K562 (cell line): ENCODE measurements around the gene NR2F2. TPM values are rescaled to one million over a fixed set of nuclear protein-coding genes. Genes with fewer than 3 reads are reported as not detected.

ENCODE experiments used
- EP300 ChIP-seq: IDR thresholded peaks from 2 replicates; pipeline ENCODE4 v1.6.1; 2012; ENCODE audit warnings: low read length, improper control_type of control experiment
- FOXP1 ChIP-seq: sonication (generic); formaldehyde crosslinking; IDR thresholded peaks from 2 replicates; pipeline ENCODE4 v1.8.0; 2022; ENCODE audit warnings: mild to moderate bottlenecking, missing genetic modification reagents
- IRF2 ChIP-seq: sonication (generic); formaldehyde crosslinking; IDR thresholded peaks from 2 replicates; pipeline ENCODE4 v1.8.1; 2022; ENCODE audit warnings: mild to moderate bottlenecking, missing genetic modification reagents
- KAT7 ChIP-seq: sonication (generic); formaldehyde crosslinking; IDR thresholded peaks from 2 replicates; pipeline ENCODE4 v1.8.0; 2022; ENCODE audit warnings: missing genetic modification reagents, mild to moderate bottlenecking, borderline replicate concordance
- KLF16 ChIP-seq: IDR thresholded peaks from 2 replicates; pipeline ENCODE4 v1.6.1; 2016; ENCODE audit warnings: antibody characterized with exemption
- MECOM ChIP-seq: fragments of 250-450 bp; sonication (Bioruptor Pico); IDR thresholded peaks from 2 replicates; pipeline ENCODE4 v1.8.0; 2022; ENCODE audit warnings: inconsistent platforms
- NCOA1 ChIP-seq: fragments of 450-650 bp; IDR thresholded peaks from 2 replicates; pipeline ENCODE4 v1.6.1; 2016; ENCODE audit warnings: low read depth
- RFX1 ChIP-seq: fragments of 450-650 bp; IDR thresholded peaks from 2 replicates; pipeline ENCODE4 v1.6.1; 2016; ENCODE audit warnings: mild to moderate bottlenecking, moderate library complexity
- SMAD1 ChIP-seq: fragments of 150-350 bp; IDR thresholded peaks from 2 replicates; pipeline ENCODE4 v1.6.1; 2014; ENCODE audit warnings: low read length, low read depth; ENCODE audit not compliant: partially characterized antibody
- SREBF1 ChIP-seq: fragments of 150-350 bp; IDR thresholded peaks from 2 replicates; pipeline ENCODE4 v1.6.1; 2014; ENCODE audit warnings: antibody characterized with exemption, low read depth, low read length, borderline replicate concordance
- ZNF77 ChIP-seq: fragments of 250-450 bp; sonication (Bioruptor Pico); IDR thresholded peaks from 2 replicates; pipeline ENCODE4 v1.5.0; 2020
- ZNF830 ChIP-seq: fragments of 250-450 bp; sonication (Bioruptor Pico); IDR thresholded peaks from 2 replicates; pipeline ENCODE4 v1.5.0; 2021; ENCODE audit warnings: mild to moderate bottlenecking
- polyA plus RNA-seq, 8 experiments: library from polyadenylated mRNA; depleted of rRNA in 4 of 8; stranded (reverse) in 5 of 8; unstranded in 3 of 8; fragments of >200 nt; fragmentation: Nextera tagmentation in 2 of 8; fragmentation: Illumina TruSeq in 1 of 8; extraction: Ambion mirVana in 2 of 8; extraction: Trizol in 1 of 8; gene quantifications; 2 replicates each; pipeline versions ENCODE4 v1.2.1 to v1.2.3, GENCODE V29; 2011 to 2014; ENCODE audit warnings: inconsistent platforms in 1 of 8, missing spikeins in 1 of 8
- total RNA-seq, 7 experiments: library from RNA; depleted of rRNA in 6 of 7; stranded (reverse); fragments of >200 nt in 6 of 7; fragmentation: Illumina TruSeq in 2 of 7; extraction: Trizol in 2 of 7; gene quantifications; 2 replicates each; pipeline versions ENCODE4 v1.2.1 to v1.2.3, GENCODE V29; 2011 to 2021; ENCODE audit warnings: low replicate concordance in 1 of 7
- TF ChIP-seq, protein P1 (sequence below): sonication (generic); formaldehyde crosslinking; IDR thresholded peaks from 2 replicates; pipeline ENCODE4 v1.8.1; 2022; ENCODE audit warnings: missing genetic modification reagents
- TF ChIP-seq, protein P2 (sequence below): fragments of 250-450 bp; sonication (Bioruptor Pico); IDR thresholded peaks from 2 replicates; pipeline ENCODE4 v1.5.0; 2022; ENCODE audit warnings: mild to moderate bottlenecking
- TF ChIP-seq, protein P3 (sequence below): fragments of 250-450 bp; sonication (Bioruptor Pico); IDR thresholded peaks from 2 replicates; pipeline ENCODE4 v1.8.0; 2021; ENCODE audit warnings: mild to moderate bottlenecking, moderate library complexity
- TF ChIP-seq, protein P4 (sequence below): fragments of 450-650 bp; IDR thresholded peaks from 2 replicates; pipeline ENCODE4 v1.6.1; 2017; ENCODE audit warnings: antibody characterized with exemption, mild to moderate bottlenecking
- TF ChIP-seq, protein P5 (sequence below): fragments of 450-650 bp; IDR thresholded peaks from 2 replicates; pipeline ENCODE4 v1.7.1; 2018; ENCODE audit warnings: mild to moderate bottlenecking, low read depth; ENCODE audit not compliant: partially characterized antibody

The NR2F2 gene
- total and polyA plus RNA-seq, 9 of the 15 experiments (the other 6 are each of a cell fraction or from before 2014, with no cell fraction given) = 6.0 to 51.8 (median 11.1) TPM

DNA sequence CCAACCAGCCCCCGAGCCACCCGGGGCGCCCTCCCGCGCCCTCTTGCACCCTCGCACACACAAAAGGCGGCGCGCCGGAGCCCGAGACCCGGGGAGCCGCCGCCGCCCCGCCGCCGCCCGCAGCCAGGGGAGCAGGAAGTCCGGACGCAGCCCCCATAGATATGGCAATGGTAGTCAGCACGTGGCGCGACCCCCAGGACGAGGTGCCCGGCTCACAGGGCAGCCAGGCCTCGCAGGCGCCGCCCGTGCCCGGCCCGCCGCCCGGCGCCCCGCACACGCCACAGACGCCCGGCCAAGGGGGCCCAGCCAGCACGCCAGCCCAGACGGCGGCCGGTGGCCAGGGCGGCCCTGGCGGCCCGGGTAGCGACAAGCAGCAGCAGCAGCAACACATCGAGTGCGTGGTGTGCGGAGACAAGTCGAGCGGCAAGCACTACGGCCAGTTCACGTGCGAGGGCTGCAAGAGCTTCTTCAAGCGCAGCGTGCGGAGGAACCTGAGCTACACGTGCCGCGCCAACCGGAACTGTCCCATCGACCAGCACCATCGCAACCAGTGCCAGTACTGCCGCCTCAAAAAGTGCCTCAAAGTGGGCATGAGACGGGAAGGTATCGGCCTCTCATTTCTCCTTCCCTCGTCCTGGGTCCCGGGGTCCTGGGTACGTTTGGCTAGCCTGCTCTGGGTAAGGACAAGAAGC lies 1.6 kb downstream of the NR2F2 start (continued):
- TF ChIP-seq KAT7 (CRISPR knock-in tag) (no peak), RFX1 (no peak), ZNF77 (CRISPR knock-in tag) (no peak), EP300 (no peak), FOXP1 (CRISPR knock-in tag) (peak; percentile 75; the same call in 1 of the 2 replicates), NCOA1 (no peak), SMAD1 (no peak), ZNF830 (CRISPR knock-in tag) (no peak), KLF16 (no peak), SREBF1 (no peak), IRF2 (CRISPR knock-in tag) (no peak), MECOM (CRISPR knock-in tag) (no peak)
- TF ChIP-seq, protein P1, sequence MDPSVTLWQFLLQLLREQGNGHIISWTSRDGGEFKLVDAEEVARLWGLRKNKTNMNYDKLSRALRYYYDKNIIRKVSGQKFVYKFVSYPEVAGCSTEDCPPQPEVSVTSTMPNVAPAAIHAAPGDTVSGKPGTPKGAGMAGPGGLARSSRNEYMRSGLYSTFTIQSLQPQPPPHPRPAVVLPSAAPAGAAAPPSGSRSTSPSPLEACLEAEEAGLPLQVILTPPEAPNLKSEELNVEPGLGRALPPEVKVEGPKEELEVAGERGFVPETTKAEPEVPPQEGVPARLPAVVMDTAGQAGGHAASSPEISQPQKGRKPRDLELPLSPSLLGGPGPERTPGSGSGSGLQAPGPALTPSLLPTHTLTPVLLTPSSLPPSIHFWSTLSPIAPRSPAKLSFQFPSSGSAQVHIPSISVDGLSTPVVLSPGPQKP (CRISPR knock-in tag) = no peak
- TF ChIP-seq, protein P2, sequence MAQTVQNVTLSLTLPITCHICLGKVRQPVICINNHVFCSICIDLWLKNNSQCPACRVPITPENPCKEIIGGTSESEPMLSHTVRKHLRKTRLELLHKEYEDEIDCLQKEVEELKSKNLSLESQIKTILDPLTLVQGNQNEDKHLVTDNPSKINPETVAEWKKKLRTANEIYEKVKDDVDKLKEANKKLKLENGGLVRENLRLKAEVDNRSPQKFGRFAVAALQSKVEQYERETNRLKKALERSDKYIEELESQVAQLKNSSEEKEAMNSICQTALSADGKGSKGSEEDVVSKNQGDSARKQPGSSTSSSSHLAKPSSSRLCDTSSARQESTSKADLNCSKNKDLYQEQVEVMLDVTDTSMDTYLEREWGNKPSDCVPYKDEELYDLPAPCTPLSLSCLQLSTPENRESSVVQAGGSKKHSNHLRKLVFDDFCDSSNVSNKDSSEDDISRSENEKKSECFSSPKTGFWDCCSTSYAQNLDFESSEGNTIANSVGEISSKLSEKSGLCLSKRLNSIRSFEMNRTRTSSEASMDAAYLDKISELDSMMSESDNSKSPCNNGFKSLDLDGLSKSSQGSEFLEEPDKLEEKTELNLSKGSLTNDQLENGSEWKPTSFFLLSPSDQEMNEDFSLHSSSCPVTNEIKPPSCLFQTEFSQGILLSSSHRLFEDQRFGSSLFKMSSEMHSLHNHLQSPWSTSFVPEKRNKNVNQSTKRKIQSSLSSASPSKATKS (CRISPR knock-in tag) = no peak
- TF ChIP-seq, protein P3, sequence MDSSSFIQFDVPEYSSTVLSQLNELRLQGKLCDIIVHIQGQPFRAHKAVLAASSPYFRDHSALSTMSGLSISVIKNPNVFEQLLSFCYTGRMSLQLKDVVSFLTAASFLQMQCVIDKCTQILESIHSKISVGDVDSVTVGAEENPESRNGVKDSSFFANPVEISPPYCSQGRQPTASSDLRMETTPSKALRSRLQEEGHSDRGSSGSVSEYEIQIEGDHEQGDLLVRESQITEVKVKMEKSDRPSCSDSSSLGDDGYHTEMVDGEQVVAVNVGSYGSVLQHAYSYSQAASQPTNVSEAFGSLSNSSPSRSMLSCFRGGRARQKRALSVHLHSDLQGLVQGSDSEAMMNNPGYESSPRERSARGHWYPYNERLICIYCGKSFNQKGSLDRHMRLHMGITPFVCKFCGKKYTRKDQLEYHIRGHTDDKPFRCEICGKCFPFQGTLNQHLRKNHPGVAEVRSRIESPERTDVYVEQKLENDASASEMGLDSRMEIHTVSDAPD = no peak
- TF ChIP-seq, protein P4, sequence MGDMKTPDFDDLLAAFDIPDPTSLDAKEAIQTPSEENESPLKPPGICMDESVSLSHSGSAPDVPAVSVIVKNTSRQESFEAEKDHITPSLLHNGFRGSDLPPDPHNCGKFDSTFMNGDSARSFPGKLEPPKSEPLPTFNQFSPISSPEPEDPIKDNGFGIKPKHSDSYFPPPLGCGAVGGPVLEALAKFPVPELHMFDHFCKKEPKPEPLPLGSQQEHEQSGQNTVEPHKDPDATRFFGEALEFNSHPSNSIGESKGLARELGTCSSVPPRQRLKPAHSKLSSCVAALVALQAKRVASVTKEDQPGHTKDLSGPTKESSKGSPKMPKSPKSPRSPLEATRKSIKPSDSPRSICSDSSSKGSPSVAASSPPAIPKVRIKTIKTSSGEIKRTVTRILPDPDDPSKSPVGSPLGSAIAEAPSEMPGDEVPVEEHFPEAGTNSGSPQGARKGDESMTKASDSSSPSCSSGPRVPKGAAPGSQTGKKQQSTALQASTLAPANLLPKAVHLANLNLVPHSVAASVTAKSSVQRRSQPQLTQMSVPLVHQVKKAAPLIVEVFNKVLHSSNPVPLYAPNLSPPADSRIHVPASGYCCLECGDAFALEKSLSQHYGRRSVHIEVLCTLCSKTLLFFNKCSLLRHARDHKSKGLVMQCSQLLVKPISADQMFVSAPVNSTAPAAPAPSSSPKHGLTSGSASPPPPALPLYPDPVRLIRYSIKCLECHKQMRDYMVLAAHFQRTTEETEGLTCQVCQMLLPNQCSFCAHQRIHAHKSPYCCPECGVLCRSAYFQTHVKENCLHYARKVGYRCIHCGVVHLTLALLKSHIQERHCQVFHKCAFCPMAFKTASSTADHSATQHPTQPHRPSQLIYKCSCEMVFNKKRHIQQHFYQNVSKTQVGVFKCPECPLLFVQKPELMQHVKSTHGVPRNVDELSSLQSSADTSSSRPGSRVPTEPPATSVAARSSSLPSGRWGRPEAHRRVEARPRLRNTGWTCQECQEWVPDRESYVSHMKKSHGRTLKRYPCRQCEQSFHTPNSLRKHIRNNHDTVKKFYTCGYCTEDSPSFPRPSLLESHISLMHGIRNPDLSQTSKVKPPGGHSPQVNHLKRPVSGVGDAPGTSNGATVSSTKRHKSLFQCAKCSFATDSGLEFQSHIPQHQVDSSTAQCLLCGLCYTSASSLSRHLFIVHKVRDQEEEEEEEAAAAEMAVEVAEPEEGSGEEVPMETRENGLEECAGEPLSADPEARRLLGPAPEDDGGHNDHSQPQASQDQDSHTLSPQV = peak; percentile 90
- TF ChIP-seq, protein P5, sequence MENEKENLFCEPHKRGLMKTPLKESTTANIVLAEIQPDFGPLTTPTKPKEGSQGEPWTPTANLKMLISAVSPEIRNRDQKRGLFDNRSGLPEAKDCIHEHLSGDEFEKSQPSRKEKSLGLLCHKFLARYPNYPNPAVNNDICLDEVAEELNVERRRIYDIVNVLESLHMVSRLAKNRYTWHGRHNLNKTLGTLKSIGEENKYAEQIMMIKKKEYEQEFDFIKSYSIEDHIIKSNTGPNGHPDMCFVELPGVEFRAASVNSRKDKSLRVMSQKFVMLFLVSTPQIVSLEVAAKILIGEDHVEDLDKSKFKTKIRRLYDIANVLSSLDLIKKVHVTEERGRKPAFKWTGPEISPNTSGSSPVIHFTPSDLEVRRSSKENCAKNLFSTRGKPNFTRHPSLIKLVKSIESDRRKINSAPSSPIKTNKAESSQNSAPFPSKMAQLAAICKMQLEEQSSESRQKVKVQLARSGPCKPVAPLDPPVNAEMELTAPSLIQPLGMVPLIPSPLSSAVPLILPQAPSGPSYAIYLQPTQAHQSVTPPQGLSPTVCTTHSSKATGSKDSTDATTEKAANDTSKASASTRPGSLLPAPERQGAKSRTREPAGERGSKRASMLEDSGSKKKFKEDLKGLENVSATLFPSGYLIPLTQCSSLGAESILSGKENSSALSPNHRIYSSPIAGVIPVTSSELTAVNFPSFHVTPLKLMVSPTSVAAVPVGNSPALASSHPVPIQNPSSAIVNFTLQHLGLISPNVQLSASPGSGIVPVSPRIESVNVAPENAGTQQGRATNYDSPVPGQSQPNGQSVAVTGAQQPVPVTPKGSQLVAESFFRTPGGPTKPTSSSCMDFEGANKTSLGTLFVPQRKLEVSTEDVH = no peak
